GM23248 (cell line): ENCODE data around the gene MOGAT3. TPM values are rescaled to one million over a fixed set of nuclear protein-coding genes. Genes with fewer than 3 reads are reported as not detected.

Source experiments
- DNase-seq: peaks from one replicate; pipeline ENCODE4 v3.0.0-alpha.2; 2015
- H2AFZ ChIP-seq: fragments of 200-600 bp; sonication (generic); 2 replicates; pipeline ENCODE4 v1.6.1; 2016; ENCODE audit warnings: antibody characterized with exemption
- H3F3A ChIP-seq: fragments of 200-600 bp; sonication (generic); 2 replicates; pipeline ENCODE4 v1.6.1; 2016; ENCODE audit warnings: mild to moderate bottlenecking, antibody characterized with exemption, mixed run types; ENCODE audit not compliant: insufficient read depth
- H3K27ac ChIP-seq: fragments of 200-600 bp; sonication (generic); 2 replicates; pipeline ENCODE4 v1.5.1; 2016; ENCODE audit warnings: mild to moderate bottlenecking
- H3K27me3 ChIP-seq: fragments of 200-600 bp; sonication (generic); replicated peaks from 2 replicates; pipeline ENCODE4 v1.6.1; 2016; ENCODE audit warnings: mild to moderate bottlenecking; ENCODE audit not compliant: insufficient read depth
- H3K36me3 ChIP-seq: fragments of 200-600 bp; sonication (generic); 2 replicates; pipeline ENCODE4 v1.6.1; 2016; ENCODE audit warnings: low read depth, mild to moderate bottlenecking
- H3K4me1 ChIP-seq: fragments of 200-600 bp; sonication (generic); 2 replicates; pipeline ENCODE4 v1.6.1; 2016; ENCODE audit warnings: mild to moderate bottlenecking; ENCODE audit not compliant: insufficient read depth
- H3K4me2 ChIP-seq: fragments of 200-600 bp; sonication (generic); one replicate; pipeline ENCODE4 v1.6.1; 2016; ENCODE audit warnings: mild to moderate bottlenecking; ENCODE audit not compliant: unreplicated experiment
- H3K4me3 ChIP-seq: fragments of 200-600 bp; sonication (generic); 2 replicates; pipeline ENCODE4 v1.5.1; 2016; ENCODE audit warnings: mild to moderate bottlenecking
- H3K79me2 ChIP-seq: fragments of 200-600 bp; sonication (generic); 2 replicates; pipeline ENCODE4 v1.6.1; 2016; ENCODE audit warnings: mild to moderate bottlenecking; ENCODE audit not compliant: insufficient read depth
- H3K9ac ChIP-seq: fragments of 200-600 bp; sonication (generic); 2 replicates; pipeline ENCODE4 v1.6.1; 2016; ENCODE audit warnings: mild to moderate bottlenecking
- H3K9me2 ChIP-seq: fragments of 200-600 bp; sonication (generic); 2 replicates; pipeline ENCODE4 v1.6.1; 2016; ENCODE audit warnings: mixed run types, mild to moderate bottlenecking, moderate library complexity; ENCODE audit not compliant: insufficient read depth
- H3K9me3 ChIP-seq: fragments of 200-600 bp; sonication (generic); one replicate; pipeline ENCODE4 v1.6.1; 2017; ENCODE audit warnings: low read depth
- H4K20me1 ChIP-seq: fragments of 200-600 bp; sonication (generic); 2 replicates; pipeline ENCODE4 v1.6.0; 2016; ENCODE audit not compliant: insufficient read depth
- EZH2 ChIP-seq: fragments of 200-600 bp; sonication (generic); IDR thresholded peaks from 2 replicates; pipeline ENCODE4 v1.6.1; 2018; ENCODE audit warnings: antibody characterized with exemption, mild to moderate bottlenecking; ENCODE audit not compliant: insufficient read depth, poor library complexity, severe bottlenecking
- EZH2phosphoT487 ChIP-seq: fragments of 200-600 bp; sonication (generic); IDR thresholded peaks from 2 replicates; pipeline ENCODE4 v1.6.1; 2018; ENCODE audit warnings: antibody characterized with exemption, moderate library complexity, mild to moderate bottlenecking, low read depth; ENCODE audit not compliant: insufficient read depth
- WGBS, 2 experiments: methylation state at CpG; one replicate each; pipeline ENCODE4 v1.1.6; 2015 to 2017; ENCODE audit warnings: low lambda C conversion rate in 2 of 2, low coverage in 1 of 2; ENCODE audit errors: missing lambda C conversion rate in 2 of 2; 5-methylcytosine and 5-hydroxymethylcytosine counted together
- in situ Hi-C: fragments of 300-500 bp; cut with MboI; formaldehyde crosslinking; loops from 2 replicates; pipeline ENCODE4 v1.15.0; 2020
- polyA plus RNA-seq: library from polyadenylated mRNA; unstranded; fragments of >200 nt; fragmentation: Nextera tagmentation; extraction: Ambion mirVana; gene quantifications from 2 replicates; pipeline ENCODE4 v1.2.1, GENCODE V29; 2016
- total RNA-seq: library from RNA; depleted of rRNA; stranded (reverse); fragments of >200 nt; shearing (Covaris generic); gene quantifications from 2 replicates; pipeline ENCODE4 v1.2.3, GENCODE V29; 2014

The MOGAT3 gene
- total and polyA plus RNA-seq, 2 experiments from 2014 or later = not detected

DNA sequence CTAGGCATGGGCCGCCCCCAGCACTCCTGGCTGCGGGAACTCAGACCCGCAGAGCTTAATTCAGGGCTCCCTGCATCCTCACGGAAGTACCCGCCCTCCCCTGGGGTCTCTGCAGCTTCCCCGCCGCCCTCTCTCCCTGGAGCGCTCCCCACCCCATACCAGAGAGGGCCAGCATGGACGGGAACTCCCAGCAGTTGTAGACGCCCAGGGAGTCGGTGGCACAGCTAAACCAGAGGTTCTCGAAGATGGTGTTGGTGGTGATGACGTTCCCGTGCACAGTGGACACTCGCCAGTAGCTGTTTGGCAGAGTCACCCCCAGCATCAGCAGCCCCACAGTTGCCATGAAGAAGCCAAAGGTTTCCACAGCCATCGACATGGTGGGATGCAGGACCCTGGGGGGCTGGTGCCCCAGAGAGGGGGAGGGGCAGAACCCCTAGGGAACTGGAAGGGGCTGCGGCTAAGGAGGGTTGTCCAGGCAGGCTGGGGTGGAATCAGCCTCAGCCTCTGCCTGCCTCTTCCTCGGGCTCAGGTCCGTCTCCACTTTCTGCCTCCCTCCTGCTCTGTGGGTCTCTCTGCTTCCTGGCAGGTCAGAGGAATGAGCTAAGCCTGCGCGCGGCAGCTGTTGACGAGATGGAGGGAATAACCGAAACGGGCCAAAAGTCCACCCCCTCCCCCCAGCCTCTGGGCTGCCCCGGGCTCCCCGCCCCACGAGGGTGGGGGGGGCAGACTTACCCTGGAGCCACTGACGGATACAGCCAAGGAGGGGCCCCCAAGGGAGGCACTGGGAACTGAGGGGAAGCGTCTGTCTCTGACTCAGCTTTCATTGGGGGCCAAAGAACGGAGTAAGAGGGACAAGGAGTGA is 36.6 kb upstream of the MOGAT3 start, which contains the start of gene CLDN15:
CLDN15 (minus strand) TSS at position 597 of the 862 bp plus-strand sequence; CDS start at position 376, 221 bp downstream.
- Histone ChIP-seq H3K4me2 (no peak within 1 kb of the TSS), H4K20me1 (no peaks in the 10 kb centered on the region), H3K9ac (peak within 1 kb of the TSS; percentile 18; the same call in 1 of the 2 replicates), H3F3A (no peaks in the 10 kb centered on the region), H3K4me1 (peaks cover 10% of the 10 kb centered on the region; the same call in 1 of the 2 replicates), H3K36me3 (no peaks in the 10 kb centered on the region), H2AFZ (no peak within 1 kb of the TSS), H3K9me3 (no peaks in the 10 kb centered on the region), H3K4me3 (no peak within 1 kb of the TSS), H3K27ac (peak within 1 kb of the TSS; percentile 24), H3K27me3 (no peaks in the 10 kb centered on the region), H3K79me2 (peaks cover 27% of the 10 kb centered on the region), H3K9me2 (no peaks in the 10 kb centered on the region)
- peak; percentile 69 for DNase-seq
- in situ Hi-C loops = no loop called here
- no peak for TF ChIP-seq EZH2phosphoT487
- TF ChIP-seq EZH2 = no peak
- 55 to 56% methylated on average over 24 to 31 of the region's 31 CpGs for WGBS, 2 experiments

GRCh38 chr7:101236292-101236835 is 35.5 kb upstream of the MOGAT3 start:
- Histone ChIP-seq H3K36me3 (no peaks in the 10 kb centered on the region), H3K9me3 (no peaks in the 10 kb centered on the region), H3K4me3 (no peak overlapping the region), H3F3A (no peaks in the 10 kb centered on the region), H2AFZ (no peak overlapping the region), H3K9ac (no peak overlapping the region), H3K27me3 (no peaks in the 10 kb centered on the region), H3K9me2 (no peaks in the 10 kb centered on the region), H3K4me2 (no peak overlapping the region), H3K27ac (no peak overlapping the region), H3K79me2 (peaks cover 16% of the 10 kb centered on the region), H4K20me1 (no peaks in the 10 kb centered on the region), H3K4me1 (peaks cover 10% of the 10 kb centered on the region; the same call in 1 of the 2 replicates)
- no peak for TF ChIP-seq EZH2
- no peak for TF ChIP-seq EZH2phosphoT487
- no peak for DNase-seq
- in situ Hi-C loops = no loop called here
- 91 to 95% methylated on average over 21 of the region's 21 CpGs for WGBS, 2 experiments

GRCh38 chr7:101235522-101235921 is 34.7 kb upstream of the MOGAT3 start:
- Histone ChIP-seq H3F3A (no peaks in the 10 kb centered on the region), H4K20me1 (no peaks in the 10 kb centered on the region), H3K9ac (no peak overlapping the region), H3K4me3 (no peak overlapping the region), H3K4me1 (peaks cover 10% of the 10 kb centered on the region; the same call in 1 of the 2 replicates), H3K79me2 (peaks cover 7% of the 10 kb centered on the region), H2AFZ (no peak overlapping the region), H3K9me2 (no peaks in the 10 kb centered on the region), H3K27me3 (no peaks in the 10 kb centered on the region), H3K4me2 (no peak overlapping the region), H3K27ac (no peak overlapping the region), H3K36me3 (no peaks in the 10 kb centered on the region), H3K9me3 (no peaks in the 10 kb centered on the region)
- TF ChIP-seq EZH2 (no peak), EZH2phosphoT487 (no peak)
- DNase-seq = no peak
- in situ Hi-C loops = no loop called here
- WGBS, 2 experiments = 66 to 71% methylated on average over 9 of the region's 9 CpGs

DNA sequence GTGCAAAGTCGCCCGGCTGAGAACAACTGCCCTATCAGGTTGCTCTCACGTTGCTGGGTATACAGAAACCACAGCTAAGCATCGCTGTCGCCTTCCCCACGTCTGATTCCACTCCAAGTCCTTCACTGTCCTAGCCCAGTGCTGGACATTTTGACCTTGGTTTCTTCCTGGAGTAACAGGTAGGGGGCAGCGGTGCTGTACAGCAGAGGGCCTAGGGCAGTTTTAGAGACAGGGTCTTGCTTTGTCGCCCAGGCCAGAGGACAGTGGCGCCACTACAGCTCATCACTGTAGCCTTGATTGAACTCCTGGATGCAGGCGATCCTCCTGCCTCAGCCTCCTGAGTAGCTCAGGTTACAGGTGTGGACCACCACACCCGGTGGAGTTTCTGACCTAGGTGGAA is 34.2 kb upstream of the MOGAT3 start:
- in situ Hi-C loops = no loop called here
- TF ChIP-seq EZH2phosphoT487 (no peak), EZH2 (no peak)
- Histone ChIP-seq H3K4me3 (no peak overlapping the region), H2AFZ (no peak overlapping the region), H3K4me2 (no peak overlapping the region), H3K79me2 (peaks cover 3% of the 10 kb centered on the region; the same call in 1 of the 2 replicates), H3K27me3 (no peaks in the 10 kb centered on the region), H4K20me1 (no peaks in the 10 kb centered on the region), H3K9ac (no peak overlapping the region), H3K36me3 (no peaks in the 10 kb centered on the region), H3K27ac (no peak overlapping the region), H3F3A (no peaks in the 10 kb centered on the region), H3K9me2 (no peaks in the 10 kb centered on the region), H3K4me1 (peaks cover 10% of the 10 kb centered on the region; the same call in 1 of the 2 replicates), H3K9me3 (no peaks in the 10 kb centered on the region)
- 78 to 81% methylated on average over 11 of the region's 11 CpGs for WGBS, 2 experiments
- peak; percentile 23 for DNase-seq
